HepG2 (cell line): ENCODE measurements around the gene NRG4. TPM values are rescaled to one million over a fixed set of nuclear protein-coding genes. Genes with fewer than 3 reads are reported as not detected.
A peak's percentile ranks its signal among the peaks of the same experiment; 100 is the strongest.

Experiments
- ATAC-seq: fragments of 200-7000 bp; cut with Tn5 transposase; 3 replicates; pipeline ENCODE4 v1.9.1; 2020; ENCODE audit warnings: mild to moderate bottlenecking, moderate library complexity
- BruUV-seq: library from RNA; stranded (reverse); fragments of 400-500 nt; replicated peaks from 2 replicates; lab custom pipeline; 2021; lab: Mats Ljungman, UMichigan
- CTCF ChIA-PET: fragments of 300-600 bp; formaldehyde crosslinking; extraction: SDS; loops from one replicate; lab custom pipeline; 2021; ENCODE audit warnings: low total read pairs, inconsistent platforms, low intra/inter-chr PET ratio; lab: Yijun Ruan, JAX
- POLR2A ChIA-PET: fragments of 350-600 bp; sonication (Branson Sonifier 250); formaldehyde crosslinking; loops from one replicate; lab custom pipeline; 2020; ENCODE audit warnings: antibody characterized with exemption, inconsistent platforms; lab: Yijun Ruan, JAX
- DNase-seq: peaks from one replicate; pipeline ENCODE4 v3.0.0-alpha.2; 2015; ENCODE audit warnings: low spot score
- FAIRE-seq: peaks from 3 replicates; lab custom pipeline; 2011; peaks lifted over from hg19 to GRCh38; lab: Jason Lieb, UNC
- H2AFZ ChIP-seq: one replicate; pipeline ENCODE4 v1.6.1; 2011; ENCODE audit warnings: low read length, inconsistent platforms
- H3K27ac ChIP-seq: fragments of 300-600 bp; 3 replicates; pipeline ENCODE4 v1.8.0; 2011; ENCODE audit warnings: mixed run types, mild to moderate bottlenecking, mixed read lengths, low read length, inconsistent platforms; ENCODE audit not compliant: insufficient read depth; ENCODE audit errors: extremely low read length
- H3K27me3 ChIP-seq, 2 experiments: fragments of 200-600 bp in 1 of 2; 2 replicates in 1 of 2; 3 replicates in 1 of 2; pipeline versions ENCODE4 v1.6.0 to v1.8.0; 2011; ENCODE audit warnings: low read length in 2 of 2, mild to moderate bottlenecking in 2 of 2, moderate library complexity in 2 of 2, inconsistent platforms in 1 of 2; ENCODE audit not compliant: insufficient read depth in 2 of 2, control insufficient read depth in 1 of 2
- H3K36me3 ChIP-seq, 2 experiments: fragments of 200-600 bp in 1 of 2; replicated peaks in 1 of 2; 2 replicates in 1 of 2; 3 replicates in 1 of 2; pipeline versions ENCODE4 v1.5.1 to v1.8.0; 2011; ENCODE audit warnings: low read length in 2 of 2, inconsistent platforms in 1 of 2; ENCODE audit not compliant: insufficient read depth in 2 of 2, control insufficient read depth in 1 of 2
- H3K4me1 ChIP-seq: 2 replicates; pipeline ENCODE4 v1.5.1; 2012; ENCODE audit warnings: low read length, inconsistent platforms; ENCODE audit not compliant: insufficient read depth
- H3K4me2 ChIP-seq: 2 replicates; pipeline ENCODE4 v1.6.0; 2011; ENCODE audit warnings: low read depth, low read length, inconsistent platforms
- H3K4me3 ChIP-seq, 3 experiments: fragments of 200-600 bp in 1 of 3; sonication (generic), shearing (Covaris generic) in 1 of 3; replicated peaks in 1 of 3; 2 replicates each; pipeline ENCODE4 v1.5.1; 2011 to 2016; ENCODE audit warnings: low read length in 3 of 3, inconsistent platforms in 2 of 3, low read depth in 2 of 3, mild to moderate bottlenecking in 2 of 3, control low read depth in 1 of 3, mixed read lengths in 1 of 3; ENCODE audit not compliant: insufficient read depth in 1 of 3
- H3K79me2 ChIP-seq: one replicate; pipeline ENCODE4 v1.6.1; 2011; ENCODE audit warnings: low read length, inconsistent platforms; ENCODE audit not compliant: insufficient read depth
- H3K9ac ChIP-seq: 2 replicates; pipeline ENCODE4 v1.6.0; 2011; ENCODE audit warnings: mild to moderate bottlenecking, low read depth, low read length, inconsistent platforms; ENCODE audit not compliant: insufficient read depth
- H3K9me3 ChIP-seq: 2 replicates; pipeline ENCODE4 v1.5.1; 2012; ENCODE audit warnings: mild to moderate bottlenecking, low read length
- H4K20me1 ChIP-seq: 2 replicates; pipeline ENCODE4 v1.6.0; 2011; ENCODE audit warnings: inconsistent platforms, mild to moderate bottlenecking, low read length, moderate library complexity; ENCODE audit not compliant: insufficient read depth
- ARNT ChIP-seq: fragments of 450-650 bp; IDR thresholded peaks from 2 replicates; pipeline ENCODE4 v1.6.1; 2017
- CTCF ChIP-seq: sonication (generic); formaldehyde crosslinking; IDR thresholded peaks from 2 replicates; pipeline ENCODE4 v1.5.0; 2020; ENCODE audit warnings: mild to moderate bottlenecking, missing genetic modification reagents, moderate library complexity
- ETV6 ChIP-seq: sonication (generic); formaldehyde crosslinking; conservative IDR thresholded peaks from 2 replicates; pipeline ENCODE4 v1.4.0; 2020; ENCODE audit warnings: missing genetic modification reagents
- GATAD2A ChIP-seq: IDR thresholded peaks from 2 replicates; pipeline ENCODE4 v1.6.1; 2016
- MXI1 ChIP-seq: IDR thresholded peaks from 3 replicates; pipeline ENCODE4 v1.6.1; 2012; ENCODE audit warnings: low read depth, low read length, inconsistent platforms, borderline replicate concordance
- PBX2 ChIP-seq: IDR thresholded peaks from 2 replicates; pipeline ENCODE4 v1.6.1; 2016; ENCODE audit warnings: control low read depth
- SIN3A ChIP-seq: IDR thresholded peaks from 2 replicates; pipeline ENCODE4 v1.6.1; 2011; ENCODE audit warnings: low read depth, mild to moderate bottlenecking, control low read depth, low read length, borderline replicate concordance
- TFE3 ChIP-seq: IDR thresholded peaks from 2 replicates; pipeline ENCODE4 v1.6.1; 2016
- ZFP36L2 ChIP-seq: sonication (generic); formaldehyde crosslinking; IDR thresholded peaks from 2 replicates; pipeline ENCODE4 v1.4.0; 2020; ENCODE audit warnings: missing genetic modification reagents
- ZNF280D ChIP-seq: sonication (generic); formaldehyde crosslinking; IDR thresholded peaks from 2 replicates; pipeline ENCODE4 v1.5.1; 2020; ENCODE audit warnings: mild to moderate bottlenecking, missing genetic modification reagents
- ZNF431 ChIP-seq: sonication (generic); formaldehyde crosslinking; IDR thresholded peaks from 2 replicates; pipeline ENCODE4 v1.9.0; 2022; ENCODE audit warnings: missing genetic modification reagents, low read depth, mild to moderate bottlenecking, borderline replicate concordance
- WGBS: methylation state at CpG from one replicate; pipeline ENCODE4 v1.1.6; 2017; ENCODE audit warnings: low lambda C conversion rate; 5-methylcytosine and 5-hydroxymethylcytosine counted together
- in situ Hi-C: cut with HindIII; loops from 2 replicates; pipeline ENCODE4 v1.10.0; 2017; ENCODE audit warnings: low pct_unique_long_range_greater_than_20kb; ENCODE audit not compliant: extremely low pct_ligation_motif_present
- intact Hi-C: fragments of 100-400 bp; cut with micrococcal nuclease; formaldehyde crosslinking; loops from one replicate; pipeline ENCODE4 v1.10.0; 2022; ENCODE audit not compliant: unreplicated experiment
- polyA plus RNA-seq, 8 experiments: library from polyadenylated mRNA; depleted of rRNA in 3 of 8; stranded (reverse) in 7 of 8; unstranded in 1 of 8; fragments of >200 nt; fragmentation: Illumina TruSeq in 4 of 8; extraction: Trizol in 4 of 8; gene quantifications; 2 replicates each; pipeline versions ENCODE4 v1.2.1 to v1.2.3, GENCODE V29; 2011 to 2016; ENCODE audit warnings: low read depth in 4 of 8, missing spikeins in 1 of 8, mixed read lengths in 1 of 8; ENCODE audit not compliant: insufficient read depth in 1 of 8
- total RNA-seq, 5 experiments: library from RNA; depleted of rRNA; stranded (reverse); fragments of >200 nt; fragmentation: Illumina TruSeq; extraction: Trizol; gene quantifications; 2 replicates each; pipeline ENCODE4 v1.2.3, GENCODE V29; 2016; ENCODE audit warnings: low read depth in 1 of 5

Gene NRG4
- total and polyA plus RNA-seq, 2 of the 13 experiments (the other 11 are each of a cell fraction or from before 2014, with no cell fraction given), result 0.01 TPM; not detected in 1

- TF ChIP-seq PBX2, result no peak
- no peak for TF ChIP-seq MXI1
- no peak for TF ChIP-seq TFE3 (CRISPR knock-in tag)
- peak; percentile 65 for TF ChIP-seq CTCF (CRISPR knock-in tag)
These were observed 45.2 kb upstream of the NRG4 start (continued) for GRCh38 chr15:76057332-76058000.

GRCh38 chr15:76056931-76057330 lies 44.7 kb upstream of the NRG4 start:
- no TSS peak for BruUV-seq
- H3K79me2 ChIP-seq, result no peaks in the 10 kb centered on the region
- FAIRE-seq (no peak), ATAC-seq (no peak), DNase-seq (no peak)
- H3K4me1 ChIP-seq, result peaks cover 13% of the 10 kb centered on the region
- POLR2A ChIA-PET, result no interaction called here
- H2AFZ ChIP-seq, result no peak overlapping the region
- intact Hi-C loops (loop anchor here (1.0 kb wide), 1 partner anchor 82 kb away; no protein-coding TSS in a partner anchor), in situ Hi-C loops (loop anchor here (5.0 kb wide), 1 partner anchor 80 kb away; no protein-coding TSS in a partner anchor)
- no peak overlapping the region for H3K4me2 ChIP-seq
- H3K4me3 ChIP-seq, result no peak overlapping the region
- WGBS, result 13% methylated on average over 3 of the region's 3 CpGs
- H4K20me1 ChIP-seq, result no peaks in the 10 kb centered on the region
- no peaks in the 10 kb centered on the region for H3K9me3 ChIP-seq
- no peak overlapping the region for H3K9ac ChIP-seq
- peaks cover 0 to 34% of the 10 kb centered on the region in 2 experiments; a peak in 3 of 5 replicates for H3K27me3 ChIP-seq
- no peak overlapping the region for H3K27ac ChIP-seq
- TF ChIP-seq ZFP36L2 (CRISPR knock-in tag) (no peak), ETV6 (no peak), ZNF431 (CRISPR knock-in tag) (no peak), GATAD2A (no peak), SIN3A (no peak), ZNF280D (no peak), ARNT (no peak)
- TF ChIP-seq, all 625 proteins: peak for 0
- no peaks in the 10 kb centered on the region for H3K36me3 ChIP-seq
- CTCF ChIA-PET, result interaction anchor here (5.1 kb wide), 1 partner anchor 82 kb away, joined by 71 read pairs; no protein-coding TSS in a partner anchor
